IPS-18c (cell line): ENCODE results near the gene TIMM50.

Source experiments
- H3K4me3 ChIP-seq: 2 replicates; pipeline ENCODE4 v1.7.0; 2013; ENCODE audit warnings: low read depth, mild to moderate bottlenecking, low read length, moderate library complexity; ENCODE audit not compliant: insufficient read depth
- H3K9me3 ChIP-seq: one replicate; pipeline ENCODE4 v1.6.1; 2013; ENCODE audit warnings: mild to moderate bottlenecking, low read length, moderate library complexity; ENCODE audit not compliant: control insufficient read depth, insufficient read depth

TIMM50 gene

GRCh38 chr19:39492788-39493187 is 12.2 kb downstream of the TIMM50 start:
- H3K9me3 ChIP-seq = no peaks in the 10 kb centered on the region
- no peak overlapping the region for H3K4me3 ChIP-seq

- no peak overlapping the region for H3K4me3 ChIP-seq
Measured at GRCh38 chr19:39494661-39495060, 14.0 kb downstream of the TIMM50 start.

GRCh38 chr19:39496063-39496462 is 15.4 kb downstream of the TIMM50 start:
- H3K4me3 ChIP-seq = no peak overlapping the region
- H3K9me3 ChIP-seq = no peaks in the 10 kb centered on the region

More at GRCh38 chr19:39494661-39495060, 14.0 kb downstream of the TIMM50 start:
- H3K9me3 ChIP-seq = no peaks in the 10 kb centered on the region

GRCh38 chr19:39497701-39497995 is 17.0 kb downstream of the TIMM50 start:
- H3K4me3 ChIP-seq = no peak overlapping the region; the same call in 1 of the 2 replicates
- no peaks in the 10 kb centered on the region for H3K9me3 ChIP-seq

GRCh38 chr19:39497996-39498797 is 17.6 kb downstream of the TIMM50 start:
- peak overlapping the region; percentile 57 for H3K4me3 ChIP-seq
- H3K9me3 ChIP-seq = no peaks in the 10 kb centered on the region

- Histone ChIP-seq H3K4me3 (peak within 1 kb of the TSS; percentile 57), H3K9me3 (no peaks in the 10 kb centered on the region)
Measured at GRCh38 chr19:39498798-39499642, 18.4 kb downstream of the TIMM50 start, which contains the start of gene DLL3. TSS of gene DLL3 (plus strand) at chr19:39498947. CDS start at chr19:39498975, 28 bp downstream.

- no peaks in the 10 kb centered on the region for H3K9me3 ChIP-seq
- H3K4me3 ChIP-seq = no peak overlapping the region
Measured at GRCh38 chr19:39499932-39500331, 19.3 kb downstream of the TIMM50 start.

GRCh38 chr19:39500543-39500942 is 19.9 kb downstream of the TIMM50 start:
- Histone ChIP-seq H3K9me3 (no peaks in the 10 kb centered on the region), H3K4me3 (no peak overlapping the region)

GRCh38 chr19:39501340-39501739 is 20.7 kb downstream of the TIMM50 start:
- Histone ChIP-seq H3K4me3 (no peak overlapping the region), H3K9me3 (peaks cover under 1% of the 10 kb centered on the region)

- peaks cover 4% of the 10 kb centered on the region for H3K9me3 ChIP-seq
- H3K4me3 ChIP-seq = no peak overlapping the region
Measured at GRCh38 chr19:39502640-39503417, 22.2 kb downstream of the TIMM50 start.

GRCh38 chr19:39506598-39506943 is 25.9 kb downstream of the TIMM50 start:
- peaks cover 4% of the 10 kb centered on the region for H3K9me3 ChIP-seq
- no peak overlapping the region for H3K4me3 ChIP-seq

GRCh38 chr19:39506944-39507714 is 26.5 kb downstream of the TIMM50 start:
- peaks cover 4% of the 10 kb centered on the region for H3K9me3 ChIP-seq
- H3K4me3 ChIP-seq = peak overlapping the region; percentile 63

- H3K4me3 ChIP-seq = peak overlapping the region; percentile 63
- H3K9me3 ChIP-seq = peaks cover 4% of the 10 kb centered on the region
Measured at GRCh38 chr19:39507715-39508364, 27.2 kb downstream of the TIMM50 start.

- Histone ChIP-seq H3K4me3 (no peak overlapping the region), H3K9me3 (peaks cover 4% of the 10 kb centered on the region)
Measured at GRCh38 chr19:39508629-39509028, 28.0 kb downstream of the TIMM50 start.

- H3K4me3 ChIP-seq = no peak overlapping the region
- peaks cover 4% of the 10 kb centered on the region for H3K9me3 ChIP-seq
Measured at GRCh38 chr19:39509233-39509632, 28.6 kb downstream of the TIMM50 start.

- Histone ChIP-seq H3K9me3 (peaks cover 4% of the 10 kb centered on the region), H3K4me3 (no peak overlapping the region)
Measured at GRCh38 chr19:39512988-39513387, 32.4 kb downstream of the TIMM50 start.
